Endodermal cell (in vitro differentiated cells): ENCODE data around the gene CHRNA5. TPM values are rescaled to one million over a fixed set of nuclear protein-coding genes. Genes with fewer than 3 reads are reported as not detected.
A peak's percentile ranks its signal among the peaks of the same experiment; 100 is the strongest.

ENCODE experiments used
- DNase-seq: peaks from one replicate; pipeline ENCODE4 v3.0.0-alpha.2; 2017
- H3K27ac ChIP-seq: 2 replicates; pipeline ENCODE4 v1.5.1; 2013; ENCODE audit warnings: mild to moderate bottlenecking, low read depth, low read length, moderate library complexity
- H3K27me3 ChIP-seq: 2 replicates; pipeline ENCODE4 v1.6.1; 2013; ENCODE audit warnings: mild to moderate bottlenecking, low read length, moderate library complexity; ENCODE audit not compliant: insufficient read depth, control insufficient read depth, poor library complexity, severe bottlenecking
- H3K36me3 ChIP-seq: 2 replicates; pipeline ENCODE4 v1.7.0; 2013; ENCODE audit warnings: mild to moderate bottlenecking, low read length, moderate library complexity; ENCODE audit not compliant: control insufficient read depth, insufficient read depth
- H3K4me1 ChIP-seq: one replicate; pipeline ENCODE4 v1.7.0; 2013; ENCODE audit warnings: low read length; ENCODE audit not compliant: control insufficient read depth, insufficient read depth
- H3K4me3 ChIP-seq: 2 replicates; pipeline ENCODE4 v1.5.1; 2013; ENCODE audit warnings: mild to moderate bottlenecking, low read length, moderate library complexity
- H3K9ac ChIP-seq: 2 replicates; pipeline ENCODE4 v1.6.1; 2013; ENCODE audit warnings: mild to moderate bottlenecking, low read length, moderate library complexity; ENCODE audit not compliant: poor library complexity, severe bottlenecking; ENCODE audit errors: extremely low read depth
- H3K9me3 ChIP-seq: 2 replicates; pipeline ENCODE4 v1.6.1; 2013; ENCODE audit warnings: mild to moderate bottlenecking, low read length, moderate library complexity; ENCODE audit not compliant: control insufficient read depth
- H3K27ac Mint-ChIP-seq: 2 replicates; pipeline ENCODE4 v1.8.0; 2020; ENCODE audit warnings: mixed read lengths
- H3K27me3 Mint-ChIP-seq: 2 replicates; pipeline ENCODE4 v1.8.0; 2021; ENCODE audit warnings: mild to moderate bottlenecking, mixed read lengths; ENCODE audit not compliant: insufficient read depth
- H3K36me3 Mint-ChIP-seq: 2 replicates; pipeline ENCODE4 v1.8.0; 2020; ENCODE audit warnings: low read depth, mixed read lengths
- H3K4me1 Mint-ChIP-seq: 2 replicates; pipeline ENCODE4 v1.8.0; 2020; ENCODE audit warnings: mixed read lengths
- H3K4me3 Mint-ChIP-seq: 2 replicates; pipeline ENCODE4 v1.8.0; 2020; ENCODE audit warnings: mild to moderate bottlenecking, moderate library complexity, mixed read lengths
- H3K9me3 Mint-ChIP-seq: 2 replicates; pipeline ENCODE4 v1.8.0; 2020; ENCODE audit warnings: mild to moderate bottlenecking, mixed read lengths
- CTCF ChIP-seq: fragments of 200-600 bp; sonication (generic); conservative IDR thresholded peaks from 2 replicates; pipeline ENCODE4 v1.5.0; 2021; ENCODE audit warnings: antibody characterized with exemption, mild to moderate bottlenecking
- WGBS, 2 experiments: methylation state at CpG; one replicate each; pipeline versions ENCODE4 v1.1.5 to v1.1.7; 2013; ENCODE audit warnings: missing lambda C conversion rate in 2 of 2, mixed read lengths in 1 of 2; ENCODE audit not compliant: insufficient coverage in 1 of 2, insufficient read length in 1 of 2; 5-methylcytosine and 5-hydroxymethylcytosine counted together
- total RNA-seq, 2 donors: library from RNA; stranded (reverse); fragmentation: NEBNext Ultra II Directional in 1 of 2; extraction: Animal tissue kit (Norgen Biotek cat#: 25700) in 1 of 2; gene quantifications; 2 replicates in 1 of 2; 3 replicates in 1 of 2; pipeline ENCODE4 v1.2.1, GENCODE V29; 2021

The CHRNA5 gene
- total RNA-seq, 2 donors from 2014 or later = 16.4 to 23.0 TPM

GRCh38 chr15:78641102-78641748 lies 75.9 kb downstream of the CHRNA5 start, which contains the start of gene CHRNB4:
TSS of gene CHRNB4 (minus strand) at chr15:78641210. CDS start at chr15:78641133, 77 bp downstream.
- Histone ChIP-seq H3K9ac (no peak within 1 kb of the TSS), H3K4me3 (peak within 1 kb of the TSS; percentile 65), H3K4me1 (no peaks in the 10 kb centered on the region), H3K27ac (no peak within 1 kb of the TSS), H3K27me3 (peaks cover 11% of the 10 kb centered on the region), H3K36me3 (no peaks in the 10 kb centered on the region), H3K9me3 (no peaks in the 10 kb centered on the region)
- Mint-ChIP-seq H3K27me3 (peaks cover 9% of the 10 kb centered on the region), H3K36me3 (no peaks in the 10 kb centered on the region), H3K27ac (peak within 1 kb of the TSS; percentile 61), H3K4me1 (no peaks in the 10 kb centered on the region), H3K4me3 (peak within 1 kb of the TSS; percentile 60), H3K9me3 (no peaks in the 10 kb centered on the region)
- DNase-seq = peak; percentile 95
- peak; percentile 52 for TF ChIP-seq CTCF
- 2 to 13% methylated on average over 7 to 47 of the region's 47 CpGs for WGBS, 2 experiments

- peaks cover 11% of the 10 kb centered on the region for H3K27me3 ChIP-seq
- Mint-ChIP-seq H3K27me3 (peaks cover 7% of the 10 kb centered on the region), H3K4me3 (peak overlapping the region; percentile 60), H3K27ac (peak overlapping the region; percentile 61), H3K9me3 (no peaks in the 10 kb centered on the region), H3K36me3 (no peaks in the 10 kb centered on the region), H3K4me1 (no peaks in the 10 kb centered on the region)
- H3K4me1 ChIP-seq = no peaks in the 10 kb centered on the region
- H3K27ac ChIP-seq = no peak overlapping the region
- peak overlapping the region; percentile 65 for H3K4me3 ChIP-seq
- TF ChIP-seq CTCF = no peak
- no peaks in the 10 kb centered on the region for H3K36me3 ChIP-seq
- H3K9me3 ChIP-seq = no peaks in the 10 kb centered on the region
- H3K9ac ChIP-seq = no peak overlapping the region
- WGBS, 2 experiments = 53 to 62% methylated on average over 10 to 11 of the region's 11 CpGs
- no peak for DNase-seq
These were observed 76.5 kb downstream of the CHRNA5 start for GRCh38 chr15:78641749-78642275.

- no peak overlapping the region for H3K9ac ChIP-seq
- no peaks in the 10 kb centered on the region for H3K36me3 ChIP-seq
- no peaks in the 10 kb centered on the region for H3K4me1 Mint-ChIP-seq
- no peaks in the 10 kb centered on the region for H3K9me3 Mint-ChIP-seq
- DNase-seq = no peak
- H3K4me1 ChIP-seq = no peaks in the 10 kb centered on the region
- no peak overlapping the region for H3K27ac ChIP-seq
- no peak overlapping the region for H3K4me3 ChIP-seq
- no peaks in the 10 kb centered on the region for H3K36me3 Mint-ChIP-seq
- no peak overlapping the region for H3K27ac Mint-ChIP-seq
- no peak for TF ChIP-seq CTCF
- H3K27me3 Mint-ChIP-seq = peaks cover 7% of the 10 kb centered on the region
- WGBS, 2 experiments = 84 to 95% methylated on average over 4 to 5 of the region's 5 CpGs
- no peaks in the 10 kb centered on the region for H3K9me3 ChIP-seq
- no peak overlapping the region for H3K4me3 Mint-ChIP-seq
- H3K27me3 ChIP-seq = peaks cover 11% of the 10 kb centered on the region
These were observed 77.0 kb downstream of the CHRNA5 start for GRCh38 chr15:78642331-78642730.

Other genes starting within 250 kb of the CHRNA5 start
- 100 to 1,000 TPM; 103 TPM for gene CRABP1, start 225.2 kb upstream of the CHRNA5 start, total RNA-seq
- 10 to 100 TPM; 81.4 to 92.6 TPM for gene IREB2, start 127.3 kb upstream of the CHRNA5 start, total RNA-seq
- gene HYKK, start 57.9 kb upstream of the CHRNA5 start, total RNA-seq = 1 to 10 TPM; 3.9 to 4.2 TPM
- gene PSMA4, start 25.1 kb upstream of the CHRNA5 start, total RNA-seq = 100 to 1,000 TPM; 250 to 254 TPM
- 1 to 10 TPM; 1.6 to 3.7 TPM for gene CHRNA3, start 55.5 kb downstream of the CHRNA5 start, total RNA-seq
- gene CHRNB4, start 75.7 kb downstream of the CHRNA5 start, total RNA-seq = under 1 TPM; 0.22 to 0.70 TPM
- 10 to 100 TPM; 55.8 to 67.1 TPM for gene ADAMTS7, start 245.9 kb downstream of the CHRNA5 start, total RNA-seq